Lower leg skin (tissue), 3 donors: ENCODE measurements around the gene DYNLRB1.

Experiments used
- CTCF ChIP-seq, 3 donors: fragments of 450-650 bp; IDR thresholded peaks; one replicate each; pipeline ENCODE4 v1.5.1; 2016; ENCODE audit warnings: antibody characterized with exemption in 3 of 3, mild to moderate bottlenecking in 3 of 3, moderate library complexity in 2 of 3
- POLR2A ChIP-seq, 2 donors: fragments of 450-650 bp; IDR thresholded peaks; one replicate each; pipeline ENCODE4 v1.6.1; 2016 to 2017; ENCODE audit warnings: antibody characterized with exemption in 2 of 2, mild to moderate bottlenecking in 1 of 2, moderate library complexity in 1 of 2

GRCh38 chr20:34575271-34575670, 59.0 kb downstream of the DYNLRB1 start:
- TF ChIP-seq CTCF (IDR thresholded peaks at IDR 0.05) = no peak
- TF ChIP-seq POLR2A (IDR thresholded peaks at IDR 0.05) = no peak
